ENCODE results near the gene VIPAS39. TPM values are rescaled to one million over a fixed set of nuclear protein-coding genes. Genes with fewer than 3 reads are reported as not detected.

The VIPAS39 gene
- total and polyA plus RNA-seq, 9 of the 15 experiments (the other 6 are each of a cell fraction or from before 2014, with no cell fraction given), result 5.7 to 25.6 (median 9.9) TPM

DNA sequence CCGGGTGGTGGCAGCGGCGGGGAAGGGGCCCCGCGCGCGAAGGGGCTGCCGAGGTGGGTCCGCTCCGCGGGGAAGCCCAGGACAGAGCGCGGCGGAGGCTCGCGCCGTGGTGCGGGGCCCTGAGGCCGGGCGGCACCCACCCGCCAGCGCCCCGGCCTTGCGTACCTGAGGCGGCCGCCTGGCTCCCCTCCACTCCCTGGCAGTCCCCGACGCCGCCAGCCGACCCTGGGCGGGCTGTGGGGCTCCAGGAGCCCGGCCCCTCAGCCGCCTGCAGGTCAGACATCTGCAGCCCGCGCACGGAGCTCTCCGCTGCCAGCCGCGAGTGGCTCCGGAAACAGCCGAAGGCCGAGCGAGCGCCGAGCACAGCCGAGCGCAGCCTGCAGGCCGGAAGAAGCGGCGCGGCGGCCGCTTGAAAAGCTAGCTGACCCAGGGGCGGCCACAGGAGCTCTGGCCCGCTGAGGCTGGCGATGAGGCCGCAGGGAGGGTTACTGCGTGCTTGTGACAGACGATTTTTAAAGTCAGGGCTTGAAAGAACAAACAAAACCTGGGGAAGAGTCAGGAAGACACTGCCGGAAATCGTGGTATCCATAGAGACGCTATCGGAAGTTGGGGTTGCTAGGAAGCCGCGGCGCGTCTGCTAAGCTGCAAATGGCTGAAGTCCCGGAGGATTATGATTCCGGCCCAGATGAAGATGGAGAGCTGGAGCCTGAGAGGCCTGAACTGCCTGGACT lies 80.5 kb downstream of the VIPAS39 start, which contains the start of the genes SAMD15 and TMED8 (continued):
- TF ChIP-seq SOX6 (IDR thresholded peaks at IDR 0.05) (no peak), NEUROD1 (IDR thresholded peaks at IDR 0.05; ENCODE audit: borderline replicate concordance, low read depth, low read length, partially characterized antibody) (no peak), KDM4B (IDR thresholded peaks at IDR 0.05; ENCODE audit: borderline replicate concordance in 2 of 2, low read depth in 1 of 2) (no peak), ZSCAN32 (CRISPR knock-in tag; IDR thresholded peaks at IDR 0.05) (no peak), ZNF212 (CRISPR knock-in tag; IDR thresholded peaks at IDR 0.05) (no peak), BHLHE40 (IDR thresholded peaks at IDR 0.05; ENCODE audit: low read length) (no peak), ZNF143 (CRISPR knock-in tag; IDR thresholded peaks at IDR 0.05) (no peak), GABPB2 (CRISPR knock-in tag; conservative IDR thresholded peaks at IDR 0.05) (no peak), ARID2 (IDR thresholded peaks at IDR 0.05) (no peak), CAMTA2 (CRISPR knock-in tag; conservative IDR thresholded peaks at IDR 0.05) (no peak), ZFP36 (IDR thresholded peaks at IDR 0.05; ENCODE audit: low read depth, low read length, partially characterized antibody) (no peak), ARID1B (IDR thresholded peaks at IDR 0.05) (no peak), HNRNPL (IDR thresholded peaks at IDR 0.05; ENCODE audit: low read depth, low read length) (no peak), RHOXF2B (CRISPR knock-in tag; conservative IDR thresholded peaks at IDR 0.05) (no peak), GTF2F1 (IDR thresholded peaks at IDR 0.05; ENCODE audit: low read depth, low read length) (no peak), PATZ1 (CRISPR knock-in tag; IDR thresholded peaks at IDR 0.05; ENCODE audit: borderline replicate concordance) (no peak)
- TF ChIP-seq, protein P1, sequence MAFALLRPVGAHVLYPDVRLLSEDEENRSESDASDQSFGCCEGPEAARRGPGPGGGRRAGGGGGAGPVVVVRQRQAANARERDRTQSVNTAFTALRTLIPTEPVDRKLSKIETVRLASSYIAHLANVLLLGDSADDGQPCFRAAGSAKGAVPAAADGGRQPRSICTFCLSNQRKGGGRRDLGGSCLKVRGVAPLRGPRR (CRISPR knock-in tag; IDR thresholded peaks at IDR 0.05), result no peak
- TF ChIP-seq, protein P2, sequence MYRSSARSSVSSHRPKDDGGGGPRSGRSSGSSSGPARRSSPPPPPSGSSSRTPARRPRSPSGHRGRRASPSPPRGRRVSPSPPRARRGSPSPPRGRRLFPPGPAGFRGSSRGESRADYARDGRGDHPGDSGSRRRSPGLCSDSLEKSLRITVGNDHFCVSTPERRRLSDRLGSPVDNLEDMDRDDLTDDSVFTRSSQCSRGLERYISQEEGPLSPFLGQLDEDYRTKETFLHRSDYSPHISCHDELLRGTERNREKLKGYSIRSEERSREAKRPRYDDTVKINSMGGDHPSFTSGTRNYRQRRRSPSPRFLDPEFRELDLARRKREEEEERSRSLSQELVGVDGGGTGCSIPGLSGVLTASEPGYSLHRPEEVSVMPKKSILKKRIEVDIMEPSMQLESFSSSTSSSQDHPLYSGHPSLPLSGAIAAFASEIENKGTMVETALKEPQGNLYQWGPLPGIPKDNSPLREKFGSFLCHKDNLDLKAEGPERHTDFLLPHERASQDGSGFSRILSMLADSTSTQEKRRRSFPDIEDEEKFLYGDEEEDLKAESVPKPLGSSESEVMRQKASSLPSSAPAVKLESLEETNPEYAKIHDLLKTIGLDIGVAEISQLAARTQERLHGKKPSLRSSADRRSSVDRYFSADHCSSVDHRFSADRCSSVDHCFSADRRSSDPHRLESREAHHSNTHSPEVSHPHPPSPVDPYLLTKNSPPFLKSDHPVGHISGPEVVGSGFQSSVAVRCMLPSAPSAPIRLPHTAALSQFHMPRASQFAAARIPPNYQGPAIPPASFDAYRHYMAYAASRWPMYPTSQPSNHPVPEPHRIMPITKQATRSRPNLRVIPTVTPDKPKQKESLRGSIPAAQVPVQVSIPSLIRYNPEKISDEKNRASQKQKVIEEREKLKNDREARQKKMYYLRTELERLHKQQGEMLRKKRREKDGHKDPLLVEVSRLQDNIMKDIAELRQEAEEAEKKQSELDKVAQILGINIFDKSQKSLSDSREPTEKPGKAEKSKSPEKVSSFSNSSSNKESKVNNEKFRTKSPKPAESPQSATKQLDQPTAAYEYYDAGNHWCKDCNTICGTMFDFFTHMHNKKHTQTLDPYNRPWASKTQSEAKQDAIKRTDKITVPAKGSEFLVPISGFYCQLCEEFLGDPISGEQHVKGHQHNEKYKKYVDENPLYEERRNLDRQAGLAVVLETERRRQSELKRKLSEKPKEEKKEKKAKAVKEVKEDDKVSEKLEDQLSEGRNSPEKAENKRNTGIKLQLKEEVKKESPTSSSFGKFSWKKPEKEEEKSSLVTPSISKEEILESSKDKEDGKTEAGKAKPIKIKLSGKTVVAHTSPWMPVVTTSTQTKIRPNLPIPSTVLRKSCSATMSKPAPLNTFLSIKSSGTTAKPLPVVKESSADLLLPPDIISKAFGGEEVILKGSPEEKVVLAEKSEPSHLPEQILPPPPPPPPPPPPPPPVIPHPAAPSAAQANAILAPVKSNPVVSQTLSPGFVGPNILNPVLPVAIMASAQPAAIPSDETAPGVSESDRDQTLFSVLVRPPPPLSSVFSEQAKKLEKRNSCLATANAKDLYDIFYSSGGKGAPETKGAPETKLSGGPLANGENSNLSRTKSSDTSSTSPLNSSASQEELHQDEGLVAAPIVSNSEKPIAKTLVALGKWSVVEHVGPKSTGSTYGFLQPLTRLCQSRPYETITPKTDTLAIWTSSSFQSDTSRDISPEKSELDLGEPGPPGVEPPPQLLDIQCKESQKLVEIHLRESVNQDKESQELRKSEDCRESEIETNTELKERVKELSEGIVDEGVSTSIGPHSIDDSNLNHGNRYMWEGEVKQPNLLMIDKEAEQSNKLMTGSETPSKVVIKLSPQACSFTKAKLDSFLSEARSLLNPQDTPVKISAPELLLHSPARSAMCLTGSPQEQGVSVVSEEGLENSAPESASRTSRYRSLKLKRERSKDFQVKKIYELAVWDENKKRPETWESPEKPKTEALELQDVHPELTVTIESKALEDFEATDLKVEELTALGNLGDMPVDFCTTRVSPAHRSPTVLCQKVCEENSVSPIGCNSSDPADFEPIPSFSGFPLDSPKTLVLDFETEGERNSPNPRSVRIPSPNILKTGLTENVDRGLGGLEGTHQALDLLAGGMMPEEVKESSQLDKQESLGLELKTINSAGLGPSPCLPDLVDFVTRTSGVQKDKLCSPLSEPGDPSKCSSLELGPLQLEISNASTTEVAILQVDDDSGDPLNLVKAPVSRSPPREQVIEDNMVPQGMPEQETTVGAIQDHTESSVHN (IDR thresholded peaks at IDR 0.05; ENCODE audit: borderline replicate concordance in 1 of 2, low read depth in 1 of 2), result no peak
